ENCODE results near the gene SLC41A1. TPM values are rescaled to one million over a fixed set of nuclear protein-coding genes. Genes with fewer than 3 reads are reported as not detected.

SLC41A1 gene
- total and polyA plus RNA-seq, 2 donors from 2014 or later: 19.1 to 20.9 TPM

DNA sequence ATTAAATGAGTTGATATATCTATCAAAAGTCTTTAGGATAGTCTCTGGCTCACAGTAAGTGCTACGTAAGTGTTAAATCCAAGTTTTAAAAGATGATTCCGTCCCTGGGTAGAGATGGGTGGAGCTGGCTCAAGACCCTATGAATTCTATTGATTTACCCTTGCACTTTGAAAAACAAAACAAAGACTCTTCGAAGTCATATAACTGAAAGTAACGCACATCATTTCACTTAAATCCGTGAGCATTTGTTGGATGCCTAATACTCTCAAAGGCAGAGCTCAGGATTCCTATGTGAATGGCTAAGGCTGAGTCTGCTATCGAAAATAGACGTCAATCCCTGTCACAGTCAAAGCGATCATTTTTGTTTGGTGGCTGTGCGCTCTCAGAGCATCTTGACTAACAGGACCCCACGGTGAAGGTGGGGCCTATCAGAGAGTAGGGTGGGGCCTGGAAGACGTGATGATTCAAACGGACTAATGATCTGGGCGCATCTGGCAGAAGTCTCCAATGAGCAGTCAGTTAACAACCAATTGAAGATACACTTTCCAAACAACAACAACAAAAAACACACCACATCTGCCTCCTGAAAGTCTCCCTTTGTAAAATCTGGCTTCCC is 61.9 kb downstream of the SLC41A1 start:
- no peak overlapping the region for H3K27ac ChIP-seq (ENCODE audit: low read depth in 2 of 2, low read length in 2 of 2)
- H3K9ac ChIP-seq (ENCODE audit: low read length in 3 of 3): no peak overlapping the region
- no peaks in the 10 kb centered on the region for H3K9me3 ChIP-seq (ENCODE audit: control insufficient read depth in 2 of 3, insufficient read depth in 1 of 3, low read length in 3 of 3)
- peaks cover 0 to 8% (median 0%) of the 10 kb centered on the region in 3 donors for H3K4me1 ChIP-seq (ENCODE audit: control insufficient read depth in 2 of 3, insufficient read depth in 2 of 3, low read depth in 1 of 3, low read length in 3 of 3)
- TF ChIP-seq, protein P1, sequence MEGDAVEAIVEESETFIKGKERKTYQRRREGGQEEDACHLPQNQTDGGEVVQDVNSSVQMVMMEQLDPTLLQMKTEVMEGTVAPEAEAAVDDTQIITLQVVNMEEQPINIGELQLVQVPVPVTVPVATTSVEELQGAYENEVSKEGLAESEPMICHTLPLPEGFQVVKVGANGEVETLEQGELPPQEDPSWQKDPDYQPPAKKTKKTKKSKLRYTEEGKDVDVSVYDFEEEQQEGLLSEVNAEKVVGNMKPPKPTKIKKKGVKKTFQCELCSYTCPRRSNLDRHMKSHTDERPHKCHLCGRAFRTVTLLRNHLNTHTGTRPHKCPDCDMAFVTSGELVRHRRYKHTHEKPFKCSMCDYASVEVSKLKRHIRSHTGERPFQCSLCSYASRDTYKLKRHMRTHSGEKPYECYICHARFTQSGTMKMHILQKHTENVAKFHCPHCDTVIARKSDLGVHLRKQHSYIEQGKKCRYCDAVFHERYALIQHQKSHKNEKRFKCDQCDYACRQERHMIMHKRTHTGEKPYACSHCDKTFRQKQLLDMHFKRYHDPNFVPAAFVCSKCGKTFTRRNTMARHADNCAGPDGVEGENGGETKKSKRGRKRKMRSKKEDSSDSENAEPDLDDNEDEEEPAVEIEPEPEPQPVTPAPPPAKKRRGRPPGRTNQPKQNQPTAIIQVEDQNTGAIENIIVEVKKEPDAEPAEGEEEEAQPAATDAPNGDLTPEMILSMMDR (IDR thresholded peaks at IDR 0.05; ENCODE audit: borderline replicate concordance, extremely low read depth, insufficient read depth): no peak
- peak in 1 of 5 donors; percentile 47 for DNase-seq
- peak overlapping the region in 1 of 3 donors; percentile 80 for H3K4me3 ChIP-seq (ENCODE audit: low read length in 3 of 3)
- no peaks in the 10 kb centered on the region for H3K27me3 ChIP-seq (ENCODE audit: control insufficient read depth, insufficient read depth, low read length)
- intact Hi-C loops (cut with DNase I): no loop called here
- FAIRE-seq: no peak
- H3K36me3 ChIP-seq (ENCODE audit: control insufficient read depth in 2 of 3, insufficient read depth in 3 of 3, low read length in 3 of 3): no peaks in the 10 kb centered on the region

DNA sequence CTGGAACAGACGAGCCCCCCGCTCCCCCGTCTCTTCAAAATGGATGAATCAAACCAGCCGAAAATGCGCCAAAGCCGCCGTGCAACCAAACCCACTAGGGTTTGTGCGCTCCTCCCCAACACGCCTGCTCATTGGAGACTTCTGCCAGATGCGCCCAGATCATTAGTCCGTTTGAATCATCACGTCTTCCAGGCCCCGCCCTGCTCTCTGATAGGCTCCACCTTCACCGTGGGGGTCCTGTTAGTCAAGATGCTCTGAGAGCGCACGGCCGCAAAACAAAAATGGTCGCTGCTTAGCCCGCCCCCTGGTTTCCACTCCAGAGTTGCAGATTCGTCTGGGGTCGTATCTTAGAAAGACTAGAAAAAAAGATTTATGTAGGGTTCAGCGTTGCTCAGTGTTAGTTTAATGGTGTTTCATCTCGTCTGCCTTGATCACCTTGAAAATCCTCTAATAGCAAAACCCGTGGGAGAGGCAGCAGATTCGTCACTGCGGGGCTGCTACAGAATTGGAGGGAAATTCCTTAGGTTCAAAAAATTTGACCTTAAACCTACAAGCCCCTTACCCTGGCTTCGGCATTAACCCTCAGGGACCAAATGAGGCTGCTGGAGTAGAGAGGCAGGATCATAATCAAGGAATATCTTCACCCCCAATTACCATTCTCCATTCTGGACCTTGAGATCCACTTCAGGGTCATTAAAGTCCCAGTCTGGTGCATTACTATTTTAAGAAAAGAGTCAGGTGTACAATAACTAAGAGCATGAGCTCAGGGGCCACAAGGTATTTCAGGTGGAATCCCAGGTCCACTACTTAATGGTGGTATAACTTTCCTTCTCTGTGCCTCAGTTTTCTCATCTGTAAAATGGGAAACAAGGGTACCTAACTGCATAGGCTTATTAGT is 62.6 kb downstream of the SLC41A1 start, which contains the start of gene NUCKS1:
TSS of gene NUCKS1 (minus strand) at position 45 of the 898 bp plus-strand sequence. CDS start 209 bp downstream, outside the sequence.
- FAIRE-seq (peak; percentile 92), DNase-seq (peak; percentile 99 to 100 (median 99))
- no peaks in the 10 kb centered on the region for H3K36me3 ChIP-seq (ENCODE audit: control insufficient read depth in 2 of 3, insufficient read depth in 3 of 3, low read length in 3 of 3)
- H3K9me3 ChIP-seq (ENCODE audit: control insufficient read depth in 2 of 3, insufficient read depth in 1 of 3, low read length in 3 of 3): no peaks in the 10 kb centered on the region
- intact Hi-C loops (cut with DNase I): no loop called here
- peak within 1 kb of the TSS; percentile 80 to 100 (median 97) for H3K4me3 ChIP-seq (ENCODE audit: low read length in 3 of 3)
- H3K4me1 ChIP-seq (ENCODE audit: control insufficient read depth in 2 of 3, insufficient read depth in 2 of 3, low read depth in 1 of 3, low read length in 3 of 3): peaks cover 0 to 8% (median under 1%) of the 10 kb centered on the region in 3 donors
- TF ChIP-seq, protein P1 (IDR thresholded peaks at IDR 0.05; ENCODE audit: borderline replicate concordance, extremely low read depth, insufficient read depth): peak; percentile 23
- peak within 1 kb of the TSS; percentile 85 to 96 (median 89) for H3K9ac ChIP-seq (ENCODE audit: low read length in 3 of 3)
- H3K27ac ChIP-seq (ENCODE audit: low read depth in 2 of 2, low read length in 2 of 2): peak within 1 kb of the TSS; percentile 81 to 94
- H3K27me3 ChIP-seq (ENCODE audit: control insufficient read depth, insufficient read depth, low read length): no peaks in the 10 kb centered on the region

DNA sequence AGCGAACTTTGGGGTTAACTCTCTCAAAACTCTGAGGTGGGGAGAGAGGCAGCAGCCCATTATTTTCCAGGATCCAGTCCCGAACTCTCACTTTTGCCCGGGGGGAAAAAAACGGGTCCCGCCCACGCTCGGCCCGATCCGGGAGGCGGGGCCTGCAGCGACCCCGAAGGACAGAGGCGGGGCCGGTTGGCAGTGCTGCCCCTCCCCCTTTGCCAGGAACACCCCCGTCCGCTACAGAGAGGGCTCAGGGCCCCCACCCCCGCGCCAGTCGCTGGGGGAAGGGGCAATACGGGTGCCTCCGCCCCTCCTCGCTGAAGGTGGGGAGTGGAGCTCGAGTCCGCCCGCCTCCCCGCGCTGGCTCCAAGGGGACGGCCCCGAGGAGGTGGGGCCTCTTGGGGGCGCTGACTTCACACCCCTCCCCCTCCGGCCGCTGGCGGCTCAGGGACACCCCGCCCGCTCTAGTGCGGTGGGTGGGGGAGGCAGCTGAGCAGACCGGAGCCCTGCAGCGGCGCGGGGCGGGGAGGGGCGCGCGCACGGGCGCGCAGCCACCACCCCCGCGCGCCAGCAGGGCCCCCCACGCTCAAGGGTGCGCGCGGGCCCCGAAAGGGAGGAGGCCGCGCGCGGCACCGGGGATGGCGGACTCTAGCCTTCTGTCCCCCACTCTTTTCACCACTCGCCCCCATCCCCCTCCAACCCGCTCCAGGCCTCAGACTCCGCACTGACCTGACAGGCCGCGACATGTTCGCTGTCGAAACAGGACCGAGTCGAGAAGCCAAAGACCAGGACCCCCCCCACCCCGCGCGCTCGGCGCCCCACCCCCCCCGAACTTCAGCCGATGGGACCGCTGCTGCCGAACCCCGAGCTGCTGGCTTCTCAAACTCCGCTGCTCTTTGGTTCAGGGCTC is 63.5 kb downstream of the SLC41A1 start:
- Histone ChIP-seq H3K9me3 (ENCODE audit: control insufficient read depth in 2 of 3, insufficient read depth in 1 of 3, low read length in 3 of 3) (no peaks in the 10 kb centered on the region), H3K27ac (ENCODE audit: low read depth in 2 of 2, low read length in 2 of 2) (peak overlapping the region; percentile 79 to 94), H3K4me3 (ENCODE audit: low read length in 3 of 3) (peak overlapping the region; percentile 80 to 100 (median 97)), H3K36me3 (ENCODE audit: control insufficient read depth in 2 of 3, insufficient read depth in 3 of 3, low read length in 3 of 3) (no peaks in the 10 kb centered on the region), H3K4me1 (ENCODE audit: control insufficient read depth in 2 of 3, insufficient read depth in 2 of 3, low read depth in 1 of 3, low read length in 3 of 3) (peaks cover 0 to 8% (median 6%) of the 10 kb centered on the region in 3 donors), H3K27me3 (ENCODE audit: control insufficient read depth, insufficient read depth, low read length) (no peaks in the 10 kb centered on the region), H3K9ac (ENCODE audit: low read length in 3 of 3) (peak overlapping the region; percentile 85 to 96 (median 89))
- DNase-seq: peak; percentile 97 to 98 (median 98)
- intact Hi-C loops (cut with DNase I): no loop called here
- TF ChIP-seq, protein P1 (IDR thresholded peaks at IDR 0.05; ENCODE audit: borderline replicate concordance, extremely low read depth, insufficient read depth): no peak
- FAIRE-seq: no peak
